C4-2B (cell line): ENCODE results near the gene OCIAD1.

Experiments
- ZFX ChIP-seq: fragments of 450-650 bp; IDR thresholded peaks from 2 replicates; pipeline ENCODE4 v1.6.1; 2017
- TF ChIP-seq, protein P1 (sequence below): fragments of 450-650 bp; conservative IDR thresholded peaks from 2 replicates; pipeline ENCODE4 v1.5.1; 2017; ENCODE audit warnings: mild to moderate bottlenecking

DNA sequence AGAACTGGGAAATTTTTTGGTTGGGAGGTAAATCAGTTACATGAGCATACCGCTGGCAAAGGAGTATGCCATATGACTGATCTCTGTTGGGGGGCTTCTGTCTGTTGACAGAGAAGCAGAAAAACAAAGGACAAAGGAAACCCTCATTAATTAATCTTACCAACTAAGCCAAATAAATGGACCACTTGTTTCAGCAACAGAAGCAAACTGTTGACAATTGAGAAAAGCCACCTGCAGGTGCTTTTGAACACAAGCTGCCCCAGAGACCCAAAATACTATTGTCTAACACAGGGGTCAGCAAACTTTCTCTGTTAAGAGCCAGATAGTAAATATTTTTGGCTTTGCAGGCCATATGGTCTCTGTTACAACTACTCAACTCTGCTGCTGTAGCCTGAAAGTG, 43.8 kb upstream of the OCIAD1 start:
- TF ChIP-seq, protein P1, sequence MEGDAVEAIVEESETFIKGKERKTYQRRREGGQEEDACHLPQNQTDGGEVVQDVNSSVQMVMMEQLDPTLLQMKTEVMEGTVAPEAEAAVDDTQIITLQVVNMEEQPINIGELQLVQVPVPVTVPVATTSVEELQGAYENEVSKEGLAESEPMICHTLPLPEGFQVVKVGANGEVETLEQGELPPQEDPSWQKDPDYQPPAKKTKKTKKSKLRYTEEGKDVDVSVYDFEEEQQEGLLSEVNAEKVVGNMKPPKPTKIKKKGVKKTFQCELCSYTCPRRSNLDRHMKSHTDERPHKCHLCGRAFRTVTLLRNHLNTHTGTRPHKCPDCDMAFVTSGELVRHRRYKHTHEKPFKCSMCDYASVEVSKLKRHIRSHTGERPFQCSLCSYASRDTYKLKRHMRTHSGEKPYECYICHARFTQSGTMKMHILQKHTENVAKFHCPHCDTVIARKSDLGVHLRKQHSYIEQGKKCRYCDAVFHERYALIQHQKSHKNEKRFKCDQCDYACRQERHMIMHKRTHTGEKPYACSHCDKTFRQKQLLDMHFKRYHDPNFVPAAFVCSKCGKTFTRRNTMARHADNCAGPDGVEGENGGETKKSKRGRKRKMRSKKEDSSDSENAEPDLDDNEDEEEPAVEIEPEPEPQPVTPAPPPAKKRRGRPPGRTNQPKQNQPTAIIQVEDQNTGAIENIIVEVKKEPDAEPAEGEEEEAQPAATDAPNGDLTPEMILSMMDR = no peak
- no peak for TF ChIP-seq ZFX
